Endodermal cell (in vitro differentiated cells): ENCODE data around the gene CHAD. TPM values are rescaled to one million over a fixed set of nuclear protein-coding genes. Genes with fewer than 3 reads are reported as not detected.

Experiments
- DNase-seq: peaks from one replicate; pipeline ENCODE4 v3.0.0-alpha.2; 2017
- H3K27ac ChIP-seq: 2 replicates; pipeline ENCODE4 v1.5.1; 2013; ENCODE audit warnings: mild to moderate bottlenecking, low read depth, low read length, moderate library complexity
- H3K27me3 ChIP-seq: 2 replicates; pipeline ENCODE4 v1.6.1; 2013; ENCODE audit warnings: mild to moderate bottlenecking, low read length, moderate library complexity; ENCODE audit not compliant: insufficient read depth, control insufficient read depth, poor library complexity, severe bottlenecking
- H3K36me3 ChIP-seq: 2 replicates; pipeline ENCODE4 v1.7.0; 2013; ENCODE audit warnings: mild to moderate bottlenecking, low read length, moderate library complexity; ENCODE audit not compliant: control insufficient read depth, insufficient read depth
- H3K4me1 ChIP-seq: one replicate; pipeline ENCODE4 v1.7.0; 2013; ENCODE audit warnings: low read length; ENCODE audit not compliant: control insufficient read depth, insufficient read depth
- H3K4me3 ChIP-seq: 2 replicates; pipeline ENCODE4 v1.5.1; 2013; ENCODE audit warnings: mild to moderate bottlenecking, low read length, moderate library complexity
- H3K9ac ChIP-seq: 2 replicates; pipeline ENCODE4 v1.6.1; 2013; ENCODE audit warnings: mild to moderate bottlenecking, low read length, moderate library complexity; ENCODE audit not compliant: poor library complexity, severe bottlenecking; ENCODE audit errors: extremely low read depth
- H3K9me3 ChIP-seq: 2 replicates; pipeline ENCODE4 v1.6.1; 2013; ENCODE audit warnings: mild to moderate bottlenecking, low read length, moderate library complexity; ENCODE audit not compliant: control insufficient read depth
- H3K27ac Mint-ChIP-seq: 2 replicates; pipeline ENCODE4 v1.8.0; 2020; ENCODE audit warnings: mixed read lengths
- H3K27me3 Mint-ChIP-seq: 2 replicates; pipeline ENCODE4 v1.8.0; 2021; ENCODE audit warnings: mild to moderate bottlenecking, mixed read lengths; ENCODE audit not compliant: insufficient read depth
- H3K36me3 Mint-ChIP-seq: 2 replicates; pipeline ENCODE4 v1.8.0; 2020; ENCODE audit warnings: low read depth, mixed read lengths
- H3K4me1 Mint-ChIP-seq: 2 replicates; pipeline ENCODE4 v1.8.0; 2020; ENCODE audit warnings: mixed read lengths
- H3K4me3 Mint-ChIP-seq: 2 replicates; pipeline ENCODE4 v1.8.0; 2020; ENCODE audit warnings: mild to moderate bottlenecking, moderate library complexity, mixed read lengths
- H3K9me3 Mint-ChIP-seq: 2 replicates; pipeline ENCODE4 v1.8.0; 2020; ENCODE audit warnings: mild to moderate bottlenecking, mixed read lengths
- WGBS, 2 experiments: methylation state at CpG; one replicate each; pipeline versions ENCODE4 v1.1.5 to v1.1.7; 2013; ENCODE audit warnings: missing lambda C conversion rate in 2 of 2, mixed read lengths in 1 of 2; ENCODE audit not compliant: insufficient coverage in 1 of 2, insufficient read length in 1 of 2; 5-methylcytosine and 5-hydroxymethylcytosine counted together
- total RNA-seq, 2 donors: library from RNA; stranded (reverse); fragmentation: NEBNext Ultra II Directional in 1 of 2; extraction: Animal tissue kit (Norgen Biotek cat#: 25700) in 1 of 2; gene quantifications; 2 replicates in 1 of 2; 3 replicates in 1 of 2; pipeline ENCODE4 v1.2.1, GENCODE V29; 2021
- TF ChIP-seq, protein P1 (sequence below): fragments of 200-600 bp; sonication (generic); conservative IDR thresholded peaks from 2 replicates; pipeline ENCODE4 v1.5.0; 2021; ENCODE audit warnings: antibody characterized with exemption, mild to moderate bottlenecking

Gene CHAD
- total RNA-seq, 2 donors from 2014 or later, result 0.15 TPM; not detected in 1

DNA sequence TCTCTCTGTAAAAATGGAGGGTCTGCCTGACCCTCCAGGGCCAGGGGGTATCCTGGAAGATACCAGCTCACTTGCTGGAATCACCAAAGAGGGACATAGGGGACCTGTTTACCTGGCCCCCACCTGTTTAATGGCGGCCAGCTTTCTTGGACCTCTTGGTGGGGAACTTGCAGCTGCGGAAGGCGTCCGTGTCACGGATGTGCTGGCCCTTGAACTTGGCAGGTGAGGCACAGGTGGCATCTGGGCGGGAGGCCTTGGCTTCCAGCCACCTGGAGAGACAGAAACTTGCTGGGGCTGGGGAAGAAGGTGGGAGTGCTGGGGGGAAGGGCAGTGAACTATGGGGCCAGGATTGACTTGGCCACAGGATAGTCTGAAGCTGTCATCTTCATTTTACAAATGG is 3.5 kb downstream of the CHAD start:
- Histone ChIP-seq H3K4me3 (no peak overlapping the region), H3K9ac (no peak overlapping the region), H3K27me3 (peaks cover 16% of the 10 kb centered on the region), H3K9me3 (no peaks in the 10 kb centered on the region), H3K27ac (no peak overlapping the region), H3K4me1 (no peaks in the 10 kb centered on the region), H3K36me3 (no peaks in the 10 kb centered on the region)
- TF ChIP-seq, protein P1, sequence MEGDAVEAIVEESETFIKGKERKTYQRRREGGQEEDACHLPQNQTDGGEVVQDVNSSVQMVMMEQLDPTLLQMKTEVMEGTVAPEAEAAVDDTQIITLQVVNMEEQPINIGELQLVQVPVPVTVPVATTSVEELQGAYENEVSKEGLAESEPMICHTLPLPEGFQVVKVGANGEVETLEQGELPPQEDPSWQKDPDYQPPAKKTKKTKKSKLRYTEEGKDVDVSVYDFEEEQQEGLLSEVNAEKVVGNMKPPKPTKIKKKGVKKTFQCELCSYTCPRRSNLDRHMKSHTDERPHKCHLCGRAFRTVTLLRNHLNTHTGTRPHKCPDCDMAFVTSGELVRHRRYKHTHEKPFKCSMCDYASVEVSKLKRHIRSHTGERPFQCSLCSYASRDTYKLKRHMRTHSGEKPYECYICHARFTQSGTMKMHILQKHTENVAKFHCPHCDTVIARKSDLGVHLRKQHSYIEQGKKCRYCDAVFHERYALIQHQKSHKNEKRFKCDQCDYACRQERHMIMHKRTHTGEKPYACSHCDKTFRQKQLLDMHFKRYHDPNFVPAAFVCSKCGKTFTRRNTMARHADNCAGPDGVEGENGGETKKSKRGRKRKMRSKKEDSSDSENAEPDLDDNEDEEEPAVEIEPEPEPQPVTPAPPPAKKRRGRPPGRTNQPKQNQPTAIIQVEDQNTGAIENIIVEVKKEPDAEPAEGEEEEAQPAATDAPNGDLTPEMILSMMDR, result no peak
- DNase-seq, result no peak
- Mint-ChIP-seq H3K9me3 (no peaks in the 10 kb centered on the region), H3K4me3 (no peak overlapping the region), H3K27me3 (peaks cover 35% of the 10 kb centered on the region), H3K4me1 (peaks cover 16% of the 10 kb centered on the region), H3K36me3 (peaks cover 23% of the 10 kb centered on the region), H3K27ac (no peak overlapping the region)
- WGBS, 2 experiments, result 91% methylated on average over 6 of the region's 6 CpGs; no CpG with 5 or more reads in 1 of the 2 experiments

DNA sequence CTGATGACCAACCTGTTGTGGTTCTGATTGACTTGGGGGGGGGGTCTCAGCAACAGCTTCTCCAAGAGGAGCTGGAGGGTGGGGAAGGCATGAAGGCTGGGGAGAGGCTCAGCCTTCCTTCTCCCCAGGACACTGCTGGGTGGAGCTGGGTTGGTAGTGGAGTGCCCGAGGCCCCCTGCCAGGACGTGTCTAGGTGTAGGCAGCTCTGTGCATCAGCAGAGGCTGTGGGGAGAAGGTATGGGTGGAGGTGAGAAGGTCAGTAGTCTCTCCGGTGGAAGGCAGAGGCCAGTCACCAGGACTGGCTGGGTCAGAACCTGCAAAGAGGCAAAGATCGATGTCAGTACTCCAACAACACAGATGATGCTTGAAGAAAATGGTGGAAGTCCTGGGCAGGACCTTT is 3.9 kb downstream of the CHAD start:
- TF ChIP-seq, protein P1, result no peak
- WGBS, 2 experiments, result 86 to 95% methylated on average over 3 to 4 of the region's 4 CpGs
- Mint-ChIP-seq H3K4me1 (peaks cover 16% of the 10 kb centered on the region), H3K4me3 (no peak overlapping the region), H3K27ac (no peak overlapping the region), H3K9me3 (no peaks in the 10 kb centered on the region), H3K36me3 (peaks cover 23% of the 10 kb centered on the region), H3K27me3 (peaks cover 30% of the 10 kb centered on the region)
- no peaks in the 10 kb centered on the region for H3K9me3 ChIP-seq
- H3K9ac ChIP-seq, result no peak overlapping the region
- H3K27ac ChIP-seq, result no peak overlapping the region
- H3K36me3 ChIP-seq, result no peaks in the 10 kb centered on the region
- peaks cover 16% of the 10 kb centered on the region for H3K27me3 ChIP-seq
- no peak for DNase-seq
- H3K4me3 ChIP-seq, result no peak overlapping the region
- no peaks in the 10 kb centered on the region for H3K4me1 ChIP-seq

DNA sequence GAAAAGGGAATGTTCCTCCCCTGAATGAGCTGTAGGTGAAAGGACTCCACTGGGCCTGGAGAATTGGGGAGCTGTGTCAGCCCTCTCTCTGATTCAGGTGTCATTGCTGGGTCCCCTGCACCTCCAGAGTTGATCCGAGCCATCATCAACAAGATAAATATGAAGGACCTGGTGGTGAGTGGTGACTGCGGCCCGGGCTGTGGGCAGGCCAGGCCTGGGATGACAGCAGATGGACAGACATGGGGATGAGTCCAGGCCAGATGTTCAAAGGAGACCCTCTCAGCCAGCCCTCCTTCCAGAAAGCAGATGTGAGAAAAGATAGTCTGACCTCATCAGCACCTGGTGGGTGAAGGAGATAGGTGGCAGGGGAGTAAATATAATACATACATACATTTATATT is 4.6 kb downstream of the CHAD start:
- 90% methylated on average over 3 of the region's 3 CpGs for WGBS, 2 experiments
- no peak overlapping the region for H3K27ac ChIP-seq
- Mint-ChIP-seq H3K27me3 (peaks cover 24% of the 10 kb centered on the region), H3K4me3 (no peak overlapping the region), H3K4me1 (peaks cover 16% of the 10 kb centered on the region), H3K9me3 (no peaks in the 10 kb centered on the region), H3K27ac (no peak overlapping the region), H3K36me3 (peaks cover 23% of the 10 kb centered on the region)
- H3K27me3 ChIP-seq, result peaks cover 15% of the 10 kb centered on the region
- no peaks in the 10 kb centered on the region for H3K36me3 ChIP-seq
- H3K9ac ChIP-seq, result no peak overlapping the region
- TF ChIP-seq, protein P1, result no peak
- no peaks in the 10 kb centered on the region for H3K4me1 ChIP-seq
- no peaks in the 10 kb centered on the region for H3K9me3 ChIP-seq
- H3K4me3 ChIP-seq, result no peak overlapping the region
- no peak for DNase-seq
